HepG2 (cell line): ENCODE data around the gene SLC2A13. TPM values are rescaled to one million over a fixed set of nuclear protein-coding genes. Genes with fewer than 3 reads are reported as not detected.

Source experiments
- CENPX ChIP-seq: sonication (generic); formaldehyde crosslinking; IDR thresholded peaks from 2 replicates; pipeline ENCODE4 v1.9.0; 2021; ENCODE audit warnings: mild to moderate bottlenecking, missing genetic modification reagents, moderate library complexity
- ETS1 ChIP-seq: sonication (generic); formaldehyde crosslinking; IDR thresholded peaks from 2 replicates; pipeline ENCODE4 v1.4.0; 2020; ENCODE audit warnings: missing genetic modification reagents
- FIP1L1 ChIP-seq: fragments of 200-400 bp; formaldehyde crosslinking; IDR thresholded peaks from 2 replicates; pipeline ENCODE4 v1.6.1; 2018; ENCODE audit warnings: low read depth, mild to moderate bottlenecking, low read length, moderate library complexity, borderline replicate concordance; ENCODE audit not compliant: insufficient read depth
- GTF2F1 ChIP-seq: fragments of 150-350 bp; IDR thresholded peaks from 2 replicates; pipeline ENCODE4 v1.6.1; 2014; ENCODE audit warnings: low read length
- LBX2 ChIP-seq: sonication (generic); formaldehyde crosslinking; IDR thresholded peaks from 2 replicates; pipeline ENCODE4 v1.5.0; 2020; ENCODE audit warnings: missing genetic modification reagents, mild to moderate bottlenecking, borderline replicate concordance
- MAX ChIP-seq: IDR thresholded peaks from 2 replicates; pipeline ENCODE4 v1.6.1; 2012; ENCODE audit warnings: inconsistent platforms
- NFKBIZ ChIP-seq: IDR thresholded peaks from 2 replicates; pipeline ENCODE4 v1.6.1; 2018; ENCODE audit warnings: missing genetic modification reagents, missing compliant biosample characterization
- POLR2A ChIP-seq, 2 experiments: IDR thresholded peaks; 2 replicates each; pipeline ENCODE4 v1.6.1; 2011; ENCODE audit warnings: low read depth in 2 of 2, low read length in 2 of 2, mild to moderate bottlenecking in 1 of 2, moderate library complexity in 1 of 2; ENCODE audit not compliant: insufficient read depth in 1 of 2
- PTBP1 ChIP-seq: fragments of 200-400 bp; formaldehyde crosslinking; IDR thresholded peaks from 2 replicates; pipeline ENCODE4 v1.6.1; 2018; ENCODE audit warnings: low read length, low read depth; ENCODE audit not compliant: poor library complexity, severe bottlenecking
- SNRNP70 ChIP-seq: fragments of 200-400 bp; formaldehyde crosslinking; IDR thresholded peaks from 2 replicates; pipeline ENCODE4 v1.6.1; 2017; ENCODE audit warnings: mild to moderate bottlenecking, low read depth, low read length, moderate library complexity
- SOX5 ChIP-seq: IDR thresholded peaks from 2 replicates; pipeline ENCODE4 v1.6.1; 2016; ENCODE audit warnings: borderline replicate concordance
- SP1 ChIP-seq, 2 experiments: fragments of 450-650 bp in 1 of 2; sonication (generic) in 1 of 2; formaldehyde crosslinking in 1 of 2; IDR thresholded peaks; 2 replicates each; pipeline versions ENCODE4 v1.4.0 to v1.6.1; 2016 to 2020; ENCODE audit warnings: missing genetic modification reagents in 1 of 2
- THAP9 ChIP-seq: sonication (generic); formaldehyde crosslinking; IDR thresholded peaks from 2 replicates; pipeline ENCODE4; 2020; ENCODE audit warnings: missing genetic modification reagents, mild to moderate bottlenecking, borderline replicate concordance
- ZFAT ChIP-seq: sonication (generic); formaldehyde crosslinking; conservative IDR thresholded peaks from 2 replicates; pipeline ENCODE4 v1.8.1; 2023; ENCODE audit warnings: missing genetic modification reagents, inconsistent platforms
- ZFP36L2 ChIP-seq: sonication (generic); formaldehyde crosslinking; IDR thresholded peaks from 2 replicates; pipeline ENCODE4 v1.4.0; 2020; ENCODE audit warnings: missing genetic modification reagents
- ZNF281 ChIP-seq: sonication (generic); formaldehyde crosslinking; IDR thresholded peaks from 2 replicates; pipeline ENCODE4 v1.4.0; 2020; ENCODE audit warnings: missing genetic modification reagents, borderline replicate concordance
- ZNF639 ChIP-seq: conservative IDR thresholded peaks from 2 replicates; pipeline ENCODE4 v1.6.1; 2018; ENCODE audit warnings: missing genetic modification reagents
- polyA plus RNA-seq, 8 experiments: library from polyadenylated mRNA; depleted of rRNA in 3 of 8; stranded (reverse) in 7 of 8; unstranded in 1 of 8; fragments of >200 nt; fragmentation: Illumina TruSeq in 4 of 8; extraction: Trizol in 4 of 8; gene quantifications; 2 replicates each; pipeline versions ENCODE4 v1.2.1 to v1.2.3, GENCODE V29; 2011 to 2016; ENCODE audit warnings: low read depth in 4 of 8, missing spikeins in 1 of 8, mixed read lengths in 1 of 8; ENCODE audit not compliant: insufficient read depth in 1 of 8
- total RNA-seq, 5 experiments: library from RNA; depleted of rRNA; stranded (reverse); fragments of >200 nt; fragmentation: Illumina TruSeq; extraction: Trizol; gene quantifications; 2 replicates each; pipeline ENCODE4 v1.2.3, GENCODE V29; 2016; ENCODE audit warnings: low read depth in 1 of 5

SLC2A13 gene
- total and polyA plus RNA-seq, 2 of the 13 experiments (the other 11 are each of a cell fraction or from before 2014, with no cell fraction given) = 5.5 to 6.0 TPM

GRCh38 chr12:40105515-40106201, at the start of gene SLC2A13 (continued):
- TF ChIP-seq SP1 (IDR thresholded peaks at IDR 0.05) (no peak), SP1 (CRISPR knock-in tag; IDR thresholded peaks at IDR 0.05) (peak; percentile 62), POLR2A (IDR thresholded peaks at IDR 0.05; ENCODE audit: insufficient read depth in 1 of 2, low read depth in 2 of 2, low read length in 2 of 2) (peak; percentile 63 to 71; a peak in 3 of 4 replicates), ETS1 (no peak), GTF2F1 (no peak), MAX (peak; percentile 60), PTBP1 (no peak), NFKBIZ (CRISPR knock-in tag) (no peak), ZNF281 (CRISPR knock-in tag) (no peak), ZNF639 (no peak), FIP1L1 (no peak), LBX2 (no peak), THAP9 (CRISPR knock-in tag) (no peak), ZFAT (CRISPR knock-in tag) (no peak), CENPX (CRISPR knock-in tag) (no peak), SNRNP70 (no peak), SOX5 (CRISPR knock-in tag) (no peak), ZFP36L2 (CRISPR knock-in tag) (no peak)
